ENCODE data around the gene TPBG. TPM values are rescaled to one million over a fixed set of nuclear protein-coding genes. Genes with fewer than 3 reads are reported as not detected.

The TPBG gene, protein sequence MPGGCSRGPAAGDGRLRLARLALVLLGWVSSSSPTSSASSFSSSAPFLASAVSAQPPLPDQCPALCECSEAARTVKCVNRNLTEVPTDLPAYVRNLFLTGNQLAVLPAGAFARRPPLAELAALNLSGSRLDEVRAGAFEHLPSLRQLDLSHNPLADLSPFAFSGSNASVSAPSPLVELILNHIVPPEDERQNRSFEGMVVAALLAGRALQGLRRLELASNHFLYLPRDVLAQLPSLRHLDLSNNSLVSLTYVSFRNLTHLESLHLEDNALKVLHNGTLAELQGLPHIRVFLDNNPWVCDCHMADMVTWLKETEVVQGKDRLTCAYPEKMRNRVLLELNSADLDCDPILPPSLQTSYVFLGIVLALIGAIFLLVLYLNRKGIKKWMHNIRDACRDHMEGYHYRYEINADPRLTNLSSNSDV
- total RNA-seq: 1 to 10 TPM; 1.1 to 3.0 (median 1.9) TPM
- 1 to 10 TPM in 1 of 3 donors, under 1 TPM in 2; 0.47 to 1.3 (median 0.77) TPM for polyA plus RNA-seq
- long read RNA-seq, donor 1, full-length matches to known transcripts: 7 of 9 reads
- long read RNA-seq, donor 1, partial matches to known transcripts: 0 of 9 reads
- long read RNA-seq, donor 1, other reads (novel, unspliced or antisense): 2 of 9 reads
- long read RNA-seq, donor 2, full-length matches to known transcripts: 5 of 12 reads
- long read RNA-seq, donor 2, partial matches to known transcripts: 0 of 12 reads
- long read RNA-seq, donor 2, other reads (novel, unspliced or antisense): 7 of 12 reads

DNA sequence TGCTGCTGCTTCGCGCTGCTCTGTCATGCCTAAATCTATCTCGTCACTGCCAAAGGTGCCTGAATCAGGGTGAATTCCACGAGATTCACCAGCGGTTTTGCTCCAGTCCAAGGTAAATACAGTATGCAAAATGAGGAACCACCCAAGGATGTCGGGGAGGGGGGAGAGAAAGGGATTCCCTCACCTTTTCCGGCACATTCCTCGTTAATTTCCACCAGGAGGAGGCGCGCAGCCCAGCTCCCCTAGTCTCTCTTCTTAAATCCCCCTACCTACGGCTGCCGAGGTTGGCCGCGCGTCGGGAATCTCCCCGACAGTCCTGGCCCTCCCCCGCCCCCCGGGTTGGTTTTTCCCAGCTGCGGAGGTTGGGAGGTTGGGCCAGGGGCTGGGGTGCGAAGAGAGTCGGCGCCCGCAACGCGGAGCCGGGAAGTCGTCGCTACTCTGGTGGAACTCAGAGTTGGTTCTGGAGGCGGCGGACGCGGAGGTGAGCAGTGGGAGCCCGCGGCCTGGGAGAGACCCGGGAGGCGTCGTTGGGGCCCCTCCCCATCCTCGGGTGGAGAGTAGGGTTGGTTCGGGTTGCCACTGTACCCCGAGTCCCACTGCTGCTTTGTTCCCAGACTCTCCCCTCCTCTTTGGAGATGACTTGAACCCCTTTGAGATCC lies at the start of gene TPBG:
Gene TPBG, plus strand, starts transcription at position 390 of the 659 bp plus-strand sequence. CDS start 1,145 bp downstream, outside the sequence.
- DNase-seq (peak; percentile 59 to 63), ATAC-seq (peak; percentile 35 to 73 (median 54))
- H3K27ac ChIP-seq: peak within 1 kb of the TSS; percentile 47
- peaks cover 0 to 46% (median 20%) of the 10 kb centered on the region in 3 donors for H3K27me3 ChIP-seq (ENCODE audit: insufficient read depth in 3 of 3, low read length in 2 of 3)
- H3K36me3 ChIP-seq (ENCODE audit: insufficient read depth in 1 of 2, low read depth in 1 of 2): no peaks in the 10 kb centered on the region
- intact Hi-C loops (cut with DNase I): no loop called here
- H3K9me3 ChIP-seq: no peaks in the 10 kb centered on the region
- no peaks in the 10 kb centered on the region for H3K4me1 ChIP-seq
- TF ChIP-seq, protein P1, sequence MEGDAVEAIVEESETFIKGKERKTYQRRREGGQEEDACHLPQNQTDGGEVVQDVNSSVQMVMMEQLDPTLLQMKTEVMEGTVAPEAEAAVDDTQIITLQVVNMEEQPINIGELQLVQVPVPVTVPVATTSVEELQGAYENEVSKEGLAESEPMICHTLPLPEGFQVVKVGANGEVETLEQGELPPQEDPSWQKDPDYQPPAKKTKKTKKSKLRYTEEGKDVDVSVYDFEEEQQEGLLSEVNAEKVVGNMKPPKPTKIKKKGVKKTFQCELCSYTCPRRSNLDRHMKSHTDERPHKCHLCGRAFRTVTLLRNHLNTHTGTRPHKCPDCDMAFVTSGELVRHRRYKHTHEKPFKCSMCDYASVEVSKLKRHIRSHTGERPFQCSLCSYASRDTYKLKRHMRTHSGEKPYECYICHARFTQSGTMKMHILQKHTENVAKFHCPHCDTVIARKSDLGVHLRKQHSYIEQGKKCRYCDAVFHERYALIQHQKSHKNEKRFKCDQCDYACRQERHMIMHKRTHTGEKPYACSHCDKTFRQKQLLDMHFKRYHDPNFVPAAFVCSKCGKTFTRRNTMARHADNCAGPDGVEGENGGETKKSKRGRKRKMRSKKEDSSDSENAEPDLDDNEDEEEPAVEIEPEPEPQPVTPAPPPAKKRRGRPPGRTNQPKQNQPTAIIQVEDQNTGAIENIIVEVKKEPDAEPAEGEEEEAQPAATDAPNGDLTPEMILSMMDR (IDR thresholded peaks at IDR 0.05): peak; percentile 10
- WGBS, 3 donors: 0 to 1% (median 0%) methylated on average over 41 of the region's 41 CpGs
- peak within 1 kb of the TSS; percentile 70 for H3K4me3 ChIP-seq

DNA sequence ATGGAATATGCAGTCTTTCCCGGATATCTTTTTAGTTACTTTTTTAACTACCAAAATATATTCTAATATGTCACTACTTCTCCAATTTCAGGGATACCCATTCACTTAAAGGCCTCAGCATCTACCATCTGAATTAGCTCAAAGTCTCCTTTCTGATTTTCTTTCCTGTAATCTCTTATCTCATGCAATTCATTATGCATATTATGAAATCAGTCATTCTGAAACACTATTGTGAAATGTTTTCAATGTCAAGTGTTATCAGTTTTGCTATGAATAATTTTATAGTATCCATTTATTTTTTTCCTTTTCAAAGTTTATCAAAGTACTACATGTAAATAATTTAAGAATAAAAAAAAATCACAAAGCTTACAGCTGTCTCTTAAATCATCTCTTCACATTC lies 41.2 kb upstream of the TPBG start:
- WGBS, 3 donors: 35 to 78% (median 54%) methylated on average over 1 of the region's 1 CpG
- H3K4me3 ChIP-seq: no peak overlapping the region
- H3K27me3 ChIP-seq (ENCODE audit: insufficient read depth in 3 of 3, low read length in 2 of 3): no peaks in the 10 kb centered on the region
- intact Hi-C loops (cut with DNase I): no loop called here
- H3K9me3 ChIP-seq: no peaks in the 10 kb centered on the region
- H3K27ac ChIP-seq: no peak overlapping the region
- TF ChIP-seq, protein P1 (IDR thresholded peaks at IDR 0.05): no peak
- DNase-seq (no peak), ATAC-seq (no peak)
- no peaks in the 10 kb centered on the region for H3K36me3 ChIP-seq (ENCODE audit: insufficient read depth in 1 of 2, low read depth in 1 of 2)
- no peaks in the 10 kb centered on the region for H3K4me1 ChIP-seq

DNA sequence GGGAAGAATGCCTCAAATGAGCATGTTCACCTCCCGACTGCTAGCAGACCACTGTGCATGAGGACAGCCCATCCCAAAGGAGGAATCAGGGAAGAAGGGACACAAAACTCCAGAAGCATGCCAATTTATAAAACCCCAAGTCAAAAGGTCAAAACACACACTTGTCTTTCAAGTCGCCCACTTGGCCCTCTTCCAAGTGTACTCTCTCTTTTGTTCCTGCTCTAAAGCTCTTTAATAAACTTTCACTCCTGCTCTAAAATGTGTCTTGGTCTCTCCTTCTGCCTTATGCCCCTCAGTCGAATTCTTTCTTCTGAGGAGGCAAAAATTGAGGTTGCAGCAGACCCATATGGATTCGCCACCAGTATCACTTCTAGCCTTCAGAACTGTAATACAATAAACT lies 33.9 kb upstream of the TPBG start:
- Histone ChIP-seq H3K27ac (no peak overlapping the region), H3K4me1 (no peaks in the 10 kb centered on the region), H3K4me3 (no peak overlapping the region), H3K9me3 (no peaks in the 10 kb centered on the region), H3K27me3 (ENCODE audit: insufficient read depth in 3 of 3, low read length in 2 of 3) (no peaks in the 10 kb centered on the region), H3K36me3 (ENCODE audit: insufficient read depth in 1 of 2, low read depth in 1 of 2) (no peaks in the 10 kb centered on the region)
- TF ChIP-seq, protein P1 (IDR thresholded peaks at IDR 0.05): no peak
- ATAC-seq: no peak
- no peak for DNase-seq
- WGBS, 3 donors: 62 to 66% (median 63%) methylated on average over 4 of the region's 4 CpGs
- intact Hi-C loops (cut with DNase I): no loop called here

DNA sequence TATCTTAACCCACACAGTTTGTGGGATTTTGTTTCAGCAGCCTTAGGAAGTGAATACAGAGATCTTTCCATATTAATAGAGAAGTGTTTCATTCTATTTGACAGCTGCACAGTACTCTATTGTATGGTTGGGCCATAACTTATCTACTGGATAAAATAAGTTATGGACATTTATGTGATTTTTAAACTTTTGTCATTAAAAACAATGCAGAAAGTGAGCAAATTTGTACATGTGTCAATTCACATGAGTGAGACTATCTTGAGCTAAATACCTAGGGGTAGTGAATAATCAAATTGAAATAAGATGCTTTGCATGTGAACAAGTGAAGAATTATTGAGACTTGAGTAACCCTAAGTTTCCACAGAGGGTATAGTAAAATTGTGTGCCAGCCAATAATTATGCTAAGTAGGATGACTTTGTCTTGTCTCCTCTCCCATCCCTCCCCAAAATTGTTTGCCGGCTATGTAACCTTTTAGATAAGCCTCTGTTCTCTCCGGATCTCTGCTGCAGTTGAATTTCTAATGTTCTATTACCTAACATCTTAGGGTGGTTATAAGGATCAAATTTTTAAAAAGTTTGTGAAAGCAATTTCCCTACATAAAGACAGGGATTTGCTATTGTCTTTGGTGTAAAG lies 33.3 kb upstream of the TPBG start:
- Histone ChIP-seq H3K4me1 (no peaks in the 10 kb centered on the region), H3K36me3 (ENCODE audit: insufficient read depth in 1 of 2, low read depth in 1 of 2) (no peaks in the 10 kb centered on the region), H3K27ac (no peak overlapping the region), H3K9me3 (no peaks in the 10 kb centered on the region), H3K27me3 (ENCODE audit: insufficient read depth in 3 of 3, low read length in 2 of 3) (no peaks in the 10 kb centered on the region), H3K4me3 (no peak overlapping the region)
- ATAC-seq: no peak
- 77 to 89% (median 81%) methylated on average over 2 of the region's 2 CpGs for WGBS, 3 donors
- intact Hi-C loops (cut with DNase I): no loop called here
- DNase-seq: no peak
- TF ChIP-seq, protein P1 (IDR thresholded peaks at IDR 0.05): no peak
